Keratinocyte (primary cell): ENCODE data around the gene SHKBP1. TPM values are rescaled to one million over a fixed set of nuclear protein-coding genes. Genes with fewer than 3 reads are reported as not detected.

Experiments used
- DNase-seq: peaks from one replicate; pipeline ENCODE4 v3.0.0-alpha.2; 2011; ENCODE audit warnings: low read depth, missing footprints, low spot score
- FAIRE-seq: peaks from 2 replicates; lab custom pipeline; 2011; peaks lifted over from hg19 to GRCh38; lab: Jason Lieb, UNC
- H2AFZ ChIP-seq: 2 replicates; pipeline ENCODE4 v1.6.0; 2012; ENCODE audit warnings: low read length, control low read depth, inconsistent platforms; ENCODE audit not compliant: control insufficient read depth
- H3K27ac ChIP-seq: 2 replicates; pipeline ENCODE4 v1.5.1; 2011; ENCODE audit warnings: low read length; ENCODE audit not compliant: control insufficient read depth, insufficient read depth
- H3K27me3 ChIP-seq: 3 replicates; pipeline ENCODE4 v1.6.0; 2011; ENCODE audit warnings: low read length; ENCODE audit not compliant: control insufficient read depth, insufficient read depth; ENCODE audit errors: extremely low read depth
- H3K36me3 ChIP-seq, 2 experiments: 2 replicates in 1 of 2; 3 replicates in 1 of 2; pipeline ENCODE4 v1.5.1; 2011; ENCODE audit warnings: low read length in 2 of 2, mild to moderate bottlenecking in 1 of 2; ENCODE audit not compliant: control insufficient read depth in 2 of 2, insufficient read depth in 2 of 2; ENCODE audit errors: extremely low read depth in 1 of 2
- H3K4me1 ChIP-seq: 3 replicates; pipeline ENCODE4 v1.5.1; 2011; ENCODE audit warnings: low read length; ENCODE audit not compliant: control insufficient read depth, insufficient read depth; ENCODE audit errors: extremely low read depth
- H3K4me2 ChIP-seq: 3 replicates; pipeline ENCODE4 v1.6.0; 2011; ENCODE audit warnings: low read depth, low read length; ENCODE audit not compliant: control insufficient read depth, insufficient read depth; ENCODE audit errors: extremely low read depth
- H3K4me3 ChIP-seq, 3 experiments: fragments of 200-600 bp in 1 of 3; sonication (generic) in 1 of 3; 2 replicates in 2 of 3; 3 replicates in 1 of 3; pipeline ENCODE4 v1.5.1; 2011 to 2016; ENCODE audit warnings: low read length in 3 of 3, mild to moderate bottlenecking in 3 of 3, control low read depth in 2 of 3, inconsistent platforms in 1 of 3, low read depth in 1 of 3, mixed read lengths in 1 of 3, mixed run types in 1 of 3, moderate library complexity in 1 of 3; ENCODE audit not compliant: control insufficient read depth in 2 of 3, insufficient read depth in 2 of 3; ENCODE audit errors: extremely low read depth in 1 of 3
- H3K79me2 ChIP-seq: 2 replicates; pipeline ENCODE4 v1.6.0; 2012; ENCODE audit warnings: low read length; ENCODE audit not compliant: control insufficient read depth, insufficient read depth
- H3K9ac ChIP-seq: 3 replicates; pipeline ENCODE4 v1.6.0; 2011; ENCODE audit warnings: low read length; ENCODE audit not compliant: control insufficient read depth, insufficient read depth; ENCODE audit errors: extremely low read depth
- H3K9me1 ChIP-seq: 3 replicates; pipeline ENCODE4 v1.6.0; 2011; ENCODE audit warnings: low read length; ENCODE audit not compliant: control insufficient read depth, insufficient read depth; ENCODE audit errors: extremely low read depth
- H3K9me3 ChIP-seq: 2 replicates; pipeline ENCODE4 v1.5.1; 2012; ENCODE audit warnings: low read depth, low read length; ENCODE audit not compliant: control insufficient read depth
- H4K20me1 ChIP-seq: 3 replicates; pipeline ENCODE4 v1.6.0; 2011; ENCODE audit warnings: low read length; ENCODE audit not compliant: control insufficient read depth, insufficient read depth; ENCODE audit errors: extremely low read depth
- EZH2 ChIP-seq: IDR thresholded peaks from one replicate; pipeline ENCODE4 v1.6.1; 2012; ENCODE audit warnings: inconsistent platforms, mild to moderate bottlenecking, low read length, moderate library complexity
- dilution Hi-C: fragments of 300-500 bp; cut with MboI; formaldehyde crosslinking; loops from one replicate; pipeline ENCODE4 v1.7.0; 2020; ENCODE audit warnings: low sequenced_read_pairs; ENCODE audit not compliant: extremely low pct_ligation_motif_present
- polyA plus RNA-seq, 5 experiments: library from polyadenylated mRNA; depleted of rRNA in 3 of 5; stranded (reverse) in 3 of 5; stranded (forward) in 1 of 5; unstranded in 1 of 5; fragments of >200 nt; gene quantifications; 1 replicate in 1 of 5; 2 replicates in 3 of 5; 3 replicates in 1 of 5; pipeline versions ENCODE4 v1.2.1 to v1.2.3, GENCODE V29; 2011 to 2012; ENCODE audit warnings: missing spikeins in 2 of 5, low read depth in 1 of 5, low replicate concordance in 1 of 5
- TF ChIP-seq, protein P1 (sequence below), 3 experiments: IDR thresholded peaks in 1 of 3; conservative IDR thresholded peaks in 1 of 3; optimal IDR thresholded peaks in 1 of 3; 2 replicates in 2 of 3; 3 replicates in 1 of 3; pipeline versions ENCODE3 to v1.5.1; 2011; ENCODE audit warnings: low read length in 3 of 3, mild to moderate bottlenecking in 3 of 3, moderate library complexity in 2 of 3, control low read depth in 1 of 3, inconsistent platforms in 1 of 3; ENCODE audit not compliant: insufficient read depth in 2 of 3; ENCODE audit errors: extremely low read depth in 1 of 3

SHKBP1 gene
- polyA plus RNA-seq, 1 donor (not counting 4 experiments of a cell fraction or from before 2014, with no cell fraction given) = 20.2 TPM

DNA sequence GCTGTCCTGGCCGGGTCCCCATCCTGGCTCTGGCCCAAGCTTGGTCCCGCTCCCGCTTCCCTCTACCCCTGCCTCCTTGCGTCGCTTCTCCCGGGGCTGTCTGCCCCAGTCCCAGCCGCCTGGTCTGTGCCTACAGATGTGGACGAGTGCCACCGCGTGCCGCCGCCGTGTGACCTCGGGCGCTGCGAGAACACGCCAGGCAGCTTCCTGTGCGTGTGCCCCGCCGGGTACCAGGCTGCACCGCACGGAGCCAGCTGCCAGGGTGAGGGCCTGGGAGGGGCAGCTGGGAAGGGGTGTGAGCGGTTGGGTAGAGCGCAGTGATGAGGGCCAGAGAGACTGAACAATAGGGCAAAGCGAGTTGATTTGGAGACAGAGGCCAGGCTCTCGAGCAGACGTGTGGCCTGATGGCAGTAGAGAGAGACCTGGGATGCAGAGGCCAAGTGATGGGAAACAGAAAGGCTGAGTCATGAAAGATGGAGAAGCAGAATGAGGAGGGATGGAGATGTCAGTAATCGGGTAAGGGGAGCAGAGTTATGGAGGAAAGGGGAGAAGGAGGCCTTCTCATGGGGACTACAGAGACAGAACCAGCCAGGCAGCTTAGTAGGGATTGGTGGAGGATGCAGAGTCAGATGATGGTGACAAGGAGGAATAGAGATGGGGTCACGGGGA lies 33.9 kb downstream of the SHKBP1 start:
- TF ChIP-seq EZH2 = no peak
- TF ChIP-seq, protein P1, sequence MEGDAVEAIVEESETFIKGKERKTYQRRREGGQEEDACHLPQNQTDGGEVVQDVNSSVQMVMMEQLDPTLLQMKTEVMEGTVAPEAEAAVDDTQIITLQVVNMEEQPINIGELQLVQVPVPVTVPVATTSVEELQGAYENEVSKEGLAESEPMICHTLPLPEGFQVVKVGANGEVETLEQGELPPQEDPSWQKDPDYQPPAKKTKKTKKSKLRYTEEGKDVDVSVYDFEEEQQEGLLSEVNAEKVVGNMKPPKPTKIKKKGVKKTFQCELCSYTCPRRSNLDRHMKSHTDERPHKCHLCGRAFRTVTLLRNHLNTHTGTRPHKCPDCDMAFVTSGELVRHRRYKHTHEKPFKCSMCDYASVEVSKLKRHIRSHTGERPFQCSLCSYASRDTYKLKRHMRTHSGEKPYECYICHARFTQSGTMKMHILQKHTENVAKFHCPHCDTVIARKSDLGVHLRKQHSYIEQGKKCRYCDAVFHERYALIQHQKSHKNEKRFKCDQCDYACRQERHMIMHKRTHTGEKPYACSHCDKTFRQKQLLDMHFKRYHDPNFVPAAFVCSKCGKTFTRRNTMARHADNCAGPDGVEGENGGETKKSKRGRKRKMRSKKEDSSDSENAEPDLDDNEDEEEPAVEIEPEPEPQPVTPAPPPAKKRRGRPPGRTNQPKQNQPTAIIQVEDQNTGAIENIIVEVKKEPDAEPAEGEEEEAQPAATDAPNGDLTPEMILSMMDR (optimal IDR thresholded peaks at IDR 0.05 in 1 of 3, IDR thresholded peaks at IDR 0.05 in 1 of 3, conservative IDR thresholded peaks at IDR 0.05 in 1 of 3; ENCODE audit: extremely low read depth in 1 of 3, insufficient read depth in 2 of 3, low read length in 3 of 3) = peak in 1 of 3 experiments; percentile 5
- Histone ChIP-seq H3K4me3 (peak overlapping the region; percentile 16 to 70 (median 49)), H3K27me3 (no peaks in the 10 kb centered on the region), H3K9me1 (no peaks in the 10 kb centered on the region), H2AFZ (no peak overlapping the region), H4K20me1 (no peaks in the 10 kb centered on the region), H3K79me2 (peaks cover 8% of the 10 kb centered on the region), H3K9me3 (no peaks in the 10 kb centered on the region), H3K27ac (peak overlapping the region; percentile 58), H3K4me1 (peaks cover 42% of the 10 kb centered on the region), H3K9ac (peak overlapping the region; percentile 62), H3K36me3 (no peaks in the 10 kb centered on the region), H3K4me2 (peak overlapping the region; percentile 61)
- FAIRE-seq (peak; percentile 20), DNase-seq (no peak)
- dilution Hi-C loops = no loop called here

DNA sequence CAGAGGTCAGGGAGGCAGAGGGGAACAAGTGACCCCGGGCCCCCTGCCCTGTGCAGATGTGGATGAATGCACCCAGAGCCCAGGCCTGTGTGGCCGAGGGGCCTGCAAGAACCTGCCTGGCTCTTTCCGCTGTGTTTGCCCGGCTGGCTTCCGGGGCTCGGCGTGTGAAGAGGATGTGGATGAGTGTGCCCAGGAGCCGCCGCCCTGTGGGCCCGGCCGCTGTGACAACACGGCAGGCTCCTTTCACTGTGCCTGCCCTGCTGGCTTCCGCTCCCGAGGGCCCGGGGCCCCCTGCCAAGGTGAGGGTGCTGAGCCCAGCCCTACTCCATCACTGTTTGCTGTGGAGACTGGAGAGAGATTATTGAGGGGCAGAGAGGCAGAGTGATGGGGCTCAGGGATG lies 34.4 kb downstream of the SHKBP1 start:
- Histone ChIP-seq H3K4me1 (peaks cover 44% of the 10 kb centered on the region), H3K9me3 (no peaks in the 10 kb centered on the region), H3K4me2 (peak overlapping the region; percentile 61), H3K79me2 (peaks cover 12% of the 10 kb centered on the region), H3K27ac (peak overlapping the region; percentile 58), H3K9me1 (no peaks in the 10 kb centered on the region), H3K27me3 (no peaks in the 10 kb centered on the region), H4K20me1 (no peaks in the 10 kb centered on the region), H3K36me3 (peaks cover 2 to 4% of the 10 kb centered on the region in 2 experiments), H3K9ac (peak overlapping the region; percentile 62), H3K4me3 (peak overlapping the region; percentile 16 to 70 (median 49)), H2AFZ (no peak overlapping the region)
- TF ChIP-seq EZH2 = no peak
- TF ChIP-seq, protein P1 (optimal IDR thresholded peaks at IDR 0.05 in 1 of 3, IDR thresholded peaks at IDR 0.05 in 1 of 3, conservative IDR thresholded peaks at IDR 0.05 in 1 of 3; ENCODE audit: extremely low read depth in 1 of 3, insufficient read depth in 2 of 3, low read length in 3 of 3) = no peak
- dilution Hi-C loops = no loop called here
- no peak for FAIRE-seq
- no peak for DNase-seq
